ENCODE data around the gene PANK1.
"Not testable (repeated sequence)": the region's sequence is repeated elsewhere in the genome, so short reads cannot be mapped to it uniquely, and the experiment has no call there.

PANK1 gene

DNA sequence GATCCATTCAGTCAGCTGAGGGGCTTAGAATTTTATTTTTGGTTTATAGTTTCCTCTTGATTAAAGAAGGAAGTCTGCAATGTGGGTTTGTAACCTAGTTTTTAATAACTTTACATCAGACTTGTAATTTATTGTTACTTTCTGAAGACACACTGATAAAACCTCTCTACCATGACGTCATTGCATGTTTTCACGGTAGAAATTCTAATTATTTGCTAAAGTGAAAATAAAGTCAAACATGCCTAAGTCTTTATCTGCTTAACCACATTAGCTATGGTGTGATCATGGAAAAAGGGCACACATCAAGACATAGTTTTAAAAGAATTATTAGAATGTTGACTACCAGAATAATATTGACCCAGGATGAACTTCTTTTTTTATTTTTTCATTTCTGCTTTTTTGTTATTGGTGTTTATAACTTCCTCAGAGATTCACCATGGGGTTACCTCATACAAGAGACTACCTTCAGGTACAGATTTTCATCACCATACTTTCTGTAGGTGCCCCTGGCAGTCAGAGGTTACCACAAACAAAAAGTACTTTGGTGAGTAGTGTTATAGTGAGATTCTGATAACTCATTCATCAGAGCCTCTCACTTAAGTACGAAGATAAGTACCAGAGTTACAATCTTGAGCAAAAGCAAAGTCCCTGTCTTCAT is 7.0 kb upstream of the PANK1 start:
- DNase-seq (ENCODE audit: low spot score) = no peak

DNA sequence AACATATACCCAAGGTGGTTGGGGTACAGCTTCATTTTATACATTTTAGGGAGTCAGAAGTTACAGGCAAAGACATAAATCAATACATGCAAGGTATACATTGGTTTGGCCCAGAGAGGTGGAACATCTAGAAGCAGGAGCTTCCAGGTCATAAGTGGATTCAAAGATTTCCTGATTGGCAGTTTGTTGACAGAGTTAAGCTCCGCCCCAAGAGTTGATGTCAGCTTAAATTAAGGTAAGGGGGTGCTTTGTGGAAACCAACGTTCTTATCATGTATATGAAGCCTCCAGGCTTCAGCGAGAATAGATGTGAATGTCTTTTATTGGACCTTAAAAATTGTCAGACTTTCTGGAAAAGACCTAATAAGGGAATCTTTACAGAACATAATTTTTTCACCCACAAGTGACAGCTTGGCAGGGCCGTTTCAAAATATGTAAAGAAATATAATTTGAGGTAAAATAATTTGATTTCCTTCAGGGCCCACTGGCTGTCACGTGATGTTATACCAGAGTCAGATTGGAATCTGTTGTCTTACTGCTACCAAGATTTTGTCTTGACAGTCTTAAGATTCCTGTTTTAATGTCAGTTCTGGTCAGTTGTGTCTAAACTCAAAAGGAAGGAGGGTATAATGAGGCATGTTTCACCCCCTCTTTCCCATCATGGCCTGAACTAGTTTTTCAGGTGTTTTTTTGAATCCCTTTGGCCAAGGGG is 6.3 kb upstream of the PANK1 start:
- DNase-seq (ENCODE audit: low spot score) = no peak

DNA sequence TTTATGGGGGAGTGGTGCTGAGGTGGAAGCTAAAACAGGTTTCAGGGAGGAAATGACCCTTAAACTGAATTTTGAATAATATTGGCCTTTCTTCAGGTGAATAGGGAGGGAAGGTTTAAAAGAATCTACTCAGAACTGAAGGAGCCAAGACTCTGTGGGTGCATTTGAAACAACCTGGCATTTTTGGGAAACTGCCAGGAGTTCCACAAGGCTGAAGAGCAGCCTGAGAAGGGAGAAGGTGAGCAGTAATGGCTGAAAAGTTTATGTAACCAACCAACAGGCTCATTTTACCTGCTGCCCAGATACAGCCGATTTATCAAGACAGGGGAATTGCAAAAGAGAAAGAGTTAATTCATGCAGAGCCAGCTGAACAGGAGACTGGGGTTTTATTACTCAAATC is 4.0 kb upstream of the PANK1 start:
- DNase-seq (ENCODE audit: low spot score) = no peak

GRCh38 chr10:89648074-89648473 is 3.0 kb upstream of the PANK1 start:
- DNase-seq (ENCODE audit: low spot score) = no peak

- DNase-seq (ENCODE audit: low spot score) = no peak
Measured at GRCh38 chr10:89646889-89647657, 2.0 kb upstream of the PANK1 start.

- DNase-seq (ENCODE audit: low spot score) = no peak
Measured at GRCh38 chr10:89645742-89646172, 715 bp upstream of the PANK1 start.

DNA sequence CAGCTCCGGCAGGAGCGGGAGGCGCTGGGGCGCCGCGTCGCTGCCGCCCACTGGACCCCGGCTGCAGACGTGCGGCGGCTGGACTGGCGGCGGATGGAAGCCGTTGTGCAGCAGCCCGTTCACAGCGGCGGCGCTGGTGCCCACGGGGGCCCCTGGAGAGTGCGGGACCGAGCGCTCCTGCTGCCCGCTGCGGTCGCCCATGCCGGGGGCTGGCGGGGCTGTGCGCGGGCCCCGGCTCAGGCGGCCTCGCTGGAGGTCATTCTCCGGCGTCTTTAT is 413 bp downstream of the PANK1 start:
- DNase-seq (ENCODE audit: low spot score) = peak; percentile 69

DNA sequence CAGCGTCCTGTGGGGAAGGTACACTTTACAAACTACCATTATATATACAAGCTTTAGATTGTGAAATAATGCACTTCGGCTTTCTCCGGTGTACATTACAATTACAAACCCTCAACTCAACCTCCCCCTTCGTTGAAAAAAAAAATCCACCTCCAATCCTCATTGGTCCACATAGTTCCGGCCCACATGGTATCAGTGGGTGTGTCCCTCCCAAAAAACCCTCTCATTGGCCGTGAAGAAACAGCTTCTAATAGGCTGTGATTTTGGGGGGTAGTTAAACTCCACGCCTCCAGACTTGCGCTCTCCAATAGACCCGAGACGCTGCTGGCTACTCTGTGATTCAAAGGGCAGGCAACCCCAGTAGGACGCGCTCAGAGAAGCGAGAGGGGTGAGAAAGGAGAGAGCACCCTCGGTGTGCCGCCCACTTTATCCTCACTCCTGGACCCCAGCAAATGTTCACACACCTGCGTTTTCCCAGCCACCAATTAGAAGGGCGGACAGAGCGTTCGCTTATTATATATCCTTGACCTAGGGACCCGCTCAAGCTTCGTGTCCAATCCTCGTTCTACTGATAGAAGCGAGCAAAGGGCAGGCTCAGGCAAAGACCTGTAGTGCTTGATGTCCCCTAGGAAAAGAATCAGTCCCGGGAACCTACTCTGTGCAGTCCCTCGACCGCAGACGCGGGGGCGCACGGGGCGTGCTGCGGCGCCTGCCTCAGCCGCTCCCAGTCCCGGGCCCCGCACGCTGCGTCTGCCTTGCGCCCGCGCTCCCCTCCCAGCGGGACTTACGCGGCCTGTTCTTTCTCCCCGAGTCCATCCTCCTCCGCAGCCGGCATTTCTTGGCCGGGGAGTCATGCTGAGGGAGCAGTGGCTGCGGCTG is 991 bp downstream of the PANK1 start:
- DNase-seq (ENCODE audit: low spot score) = peak; percentile 95

DNA sequence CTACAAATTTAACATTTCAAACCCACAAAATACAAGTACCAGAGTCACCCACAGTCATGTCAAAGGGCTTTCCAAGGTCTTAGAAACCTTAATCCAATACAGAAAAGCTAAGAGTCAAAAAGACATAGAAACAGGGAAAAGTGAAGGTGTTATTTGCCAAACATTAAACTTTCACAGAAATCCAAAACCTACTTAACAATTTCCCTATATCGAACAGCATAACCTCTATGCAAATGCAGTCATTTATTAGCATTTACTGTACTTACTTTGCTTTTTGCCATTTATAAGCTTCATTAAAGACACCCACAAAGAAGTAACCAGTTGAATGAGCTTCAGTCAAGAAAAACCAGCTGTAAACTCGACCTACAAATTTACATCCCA is 1.6 kb downstream of the PANK1 start:
- no peak for DNase-seq (ENCODE audit: low spot score)

- DNase-seq (ENCODE audit: low spot score) = no peak
Measured at GRCh38 chr10:89642193-89642592, 2.8 kb downstream of the PANK1 start.

- DNase-seq (ENCODE audit: low spot score) = no peak
Measured at GRCh38 chr10:89640241-89640640, 4.8 kb downstream of the PANK1 start.

GRCh38 chr10:89639326-89639725 is 5.7 kb downstream of the PANK1 start:
- no peak for DNase-seq (ENCODE audit: low spot score)

GRCh38 chr10:89637113-89637512 is 7.9 kb downstream of the PANK1 start:
- DNase-seq (ENCODE audit: low spot score) = no peak

- DNase-seq (ENCODE audit: low spot score) = no peak
Measured at GRCh38 chr10:89634637-89635036, 10.4 kb downstream of the PANK1 start.

DNA sequence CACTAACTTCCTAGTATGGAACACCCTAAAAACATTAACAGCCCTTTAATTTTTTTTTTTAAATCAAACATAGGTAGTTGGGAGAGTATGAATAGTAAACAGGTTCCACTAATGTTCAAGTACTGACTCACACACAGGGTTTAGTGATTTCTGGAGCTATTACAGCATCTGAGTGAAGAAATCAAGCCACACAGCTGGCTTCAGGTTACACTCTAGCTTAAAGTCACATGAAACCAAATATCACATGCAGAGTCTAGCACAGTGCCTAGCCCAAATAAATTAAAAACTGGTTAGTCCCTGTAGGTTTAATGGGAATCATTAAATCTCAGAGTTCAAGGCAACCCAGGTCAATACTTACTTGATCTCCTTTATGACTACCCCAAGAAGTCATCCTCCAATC is 11.6 kb downstream of the PANK1 start:
- DNase-seq (ENCODE audit: low spot score) = peak; percentile 67

DNA sequence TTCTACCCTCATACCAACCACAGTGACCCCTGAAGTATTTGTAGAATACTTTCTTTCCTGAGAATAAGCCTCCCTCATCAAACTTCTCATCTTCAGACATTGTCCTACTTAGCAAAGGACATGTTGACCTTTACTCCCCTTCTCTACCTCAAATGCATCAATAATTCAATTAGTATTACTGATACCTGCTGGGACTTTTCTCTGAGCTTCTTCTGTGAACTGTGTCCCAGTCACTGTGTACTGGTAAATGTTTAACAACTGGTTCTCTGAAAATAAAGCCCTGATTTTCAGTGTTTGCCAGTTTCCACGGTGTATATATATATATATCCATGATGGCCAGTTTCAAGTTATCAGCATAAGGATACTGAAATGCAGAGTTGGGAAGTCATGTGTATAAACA is 12.2 kb downstream of the PANK1 start:
- no peak for DNase-seq (ENCODE audit: low spot score)

DNA sequence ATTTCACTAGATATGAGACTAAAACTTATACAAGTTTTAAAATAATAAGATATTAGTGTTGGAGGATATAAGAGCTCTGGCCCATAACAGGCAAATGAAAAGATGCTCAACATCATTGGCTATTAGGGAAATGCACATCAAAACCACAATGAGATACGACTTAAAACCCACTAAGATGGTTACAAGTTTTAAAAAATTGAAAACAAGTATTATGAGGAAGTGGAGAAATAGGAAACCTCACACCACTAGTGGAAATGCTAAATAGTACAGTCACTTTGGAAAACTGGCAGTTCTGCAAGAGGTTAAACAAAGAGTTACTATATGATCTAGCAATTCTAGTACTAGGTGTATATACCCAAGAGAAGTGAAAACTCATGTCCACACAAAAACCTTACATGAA is 17.2 kb downstream of the PANK1 start:
- DNase-seq (ENCODE audit: low spot score) = no peak

- no peak for DNase-seq (ENCODE audit: low spot score)
Measured at GRCh38 chr10:89625041-89625765, 19.8 kb downstream of the PANK1 start.

- DNase-seq (ENCODE audit: low spot score) = no peak
Measured at GRCh38 chr10:89624020-89624419, 21.0 kb downstream of the PANK1 start.

- DNase-seq (ENCODE audit: low spot score) = no peak
Measured at GRCh38 chr10:89622151-89622550, 22.9 kb downstream of the PANK1 start.

- DNase-seq (ENCODE audit: low spot score) = no peak
Measured at GRCh38 chr10:89621438-89621837, 23.6 kb downstream of the PANK1 start.

DNA sequence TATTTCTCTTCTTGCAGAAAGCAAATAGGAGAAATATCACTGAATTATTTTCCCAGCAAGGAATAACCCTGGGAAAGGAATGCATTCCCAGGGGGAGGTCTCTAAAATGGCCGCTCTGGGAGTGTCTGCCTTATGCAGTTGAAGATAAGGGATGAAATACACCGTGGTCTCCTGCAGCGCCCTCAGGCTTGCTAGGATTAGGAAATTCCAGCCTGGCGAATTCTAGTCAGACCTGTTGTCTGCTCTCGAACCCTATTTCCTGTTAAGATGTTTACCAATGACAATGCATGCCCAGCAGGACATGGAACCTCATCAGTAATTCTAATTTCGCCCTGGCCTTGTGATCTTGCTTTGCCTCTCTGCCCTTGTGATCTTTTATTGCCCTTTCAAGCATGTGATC is 24.7 kb downstream of the PANK1 start:
- not testable (repeated sequence) for DNase-seq (ENCODE audit: low spot score)
